Sigmoid colon (tissue), 7 donors: ENCODE measurements around the gene PVALB. TPM values are rescaled to one million over a fixed set of nuclear protein-coding genes. Genes with fewer than 3 reads are reported as not detected.

Source experiments
- DNase-seq: peaks from one replicate; pipeline ENCODE4 v3.0.0-alpha.2; 2019
- H3K27ac ChIP-seq, 4 donors: fragments of 200-600 bp; sonication (generic); one replicate each; pipeline ENCODE4 v1.5.1; 2016 to 2019; ENCODE audit warnings: mild to moderate bottlenecking in 1 of 4
- H3K27me3 ChIP-seq, 3 donors: fragments of 200-600 bp; sonication (generic); one replicate each; pipeline ENCODE4 v1.5.1; 2019; ENCODE audit warnings: mild to moderate bottlenecking in 1 of 3
- H3K36me3 ChIP-seq, 4 donors: fragments of 200-600 bp; sonication (generic); one replicate each; pipeline ENCODE4 v1.5.1; 2016 to 2019
- H3K4me1 ChIP-seq, 4 donors: fragments of 200-600 bp; sonication (generic); one replicate each; pipeline ENCODE4 v1.5.1; 2017 to 2019
- H3K4me3 ChIP-seq, 4 donors: fragments of 200-600 bp; sonication (generic); one replicate each; pipeline ENCODE4 v1.5.1; 2017 to 2019; ENCODE audit warnings: mild to moderate bottlenecking in 2 of 4, moderate library complexity in 1 of 4
- H3K9me3 ChIP-seq, 4 donors: fragments of 200-600 bp in 3 of 4; sonication (generic) in 3 of 4; one replicate each; pipeline versions ENCODE4 v1.5.1 to v1.6.1; 2013 to 2019
- CTCF ChIP-seq, 4 experiments: fragments of 450-650 bp in 3 of 4; fragments of 200-600 bp in 1 of 4; IDR thresholded peaks; one replicate each; pipeline ENCODE4 v1.5.1; 2016 to 2019; ENCODE audit warnings: antibody characterized with exemption in 4 of 4, mild to moderate bottlenecking in 3 of 4, moderate library complexity in 2 of 4
- EP300 ChIP-seq, 4 donors: sonication (generic); formaldehyde crosslinking; IDR thresholded peaks; one replicate each; pipeline ENCODE4 v1.6.1; 2017; ENCODE audit warnings: antibody characterized with exemption in 4 of 4
- POLR2A ChIP-seq, 2 donors: fragments of 450-650 bp; IDR thresholded peaks; one replicate each; pipeline ENCODE4 v1.6.1; 2016; ENCODE audit warnings: antibody characterized with exemption in 2 of 2, mild to moderate bottlenecking in 2 of 2, moderate library complexity in 2 of 2
- POLR2AphosphoS5 ChIP-seq, 4 donors: sonication (generic); formaldehyde crosslinking; IDR thresholded peaks; one replicate each; pipeline ENCODE4 v1.6.1; 2017; ENCODE audit warnings: antibody characterized with exemption in 4 of 4
- WGBS, 2 donors: extraction: QIAGEN DNeasy Blood & Tissue Kit; methylation state at CpG; one replicate each; pipeline ENCODE4 v1.1.7; 2013; 5-methylcytosine and 5-hydroxymethylcytosine counted together
- intact Hi-C: fragments of 100-400 bp; cut with DNase I; formaldehyde crosslinking; loops from one replicate; pipeline ENCODE4 v1.15.1; 2023
- polyA plus RNA-seq, 3 donors: library from polyadenylated mRNA; stranded (reverse); fragments of 200-250 nt; gene quantifications; one replicate each; pipeline ENCODE4 v1.2.3, GENCODE V29; 2013
- total RNA-seq, 4 donors: library from RNA; depleted of rRNA; stranded (reverse); fragments of >200 nt; gene quantifications; one replicate each; pipeline ENCODE4 v1.1.0, GENCODE V29; 2016
- donor health status: healthy with polysubstance abuse.
- donor health status: Bipolar disorder and iron deficiency.
- donor health status: healthy.

PVALB gene
- total and polyA plus RNA-seq, 7 donors = not detected

- peaks cover 0 to 50% (median 37%) of the 10 kb centered on the region in 4 donors for H3K4me1 ChIP-seq
- H3K36me3 ChIP-seq = peaks cover 0 to 16% (median 0%) of the 10 kb centered on the region in 4 donors
- H3K4me3 ChIP-seq = no peak overlapping the region
- H3K27ac ChIP-seq = peak overlapping the region; percentile 67 to 80 (median 73)
- no peaks in the 10 kb centered on the region for H3K27me3 ChIP-seq
- TF ChIP-seq POLR2AphosphoS5 (IDR thresholded peaks at IDR 0.05) (peak; percentile 54 to 86 (median 82)), EP300 (IDR thresholded peaks at IDR 0.05) (peak in 2 of 4 donors; percentile 71 to 88), CTCF (IDR thresholded peaks at IDR 0.05) (no peak)
- no peaks in the 10 kb centered on the region for H3K9me3 ChIP-seq
- intact Hi-C loops = no loop called here
- WGBS, 2 donors = 83 to 89% methylated on average over 17 of the region's 17 CpGs
- peak; percentile 95 for DNase-seq
Observed at GRCh38 chr22:36762687-36763260, 54.1 kb downstream of the PVALB start.

GRCh38 chr22:36761553-36762240 lies 55.1 kb downstream of the PVALB start:
- H3K9me3 ChIP-seq = no peaks in the 10 kb centered on the region
- H3K4me3 ChIP-seq = no peak overlapping the region
- peaks cover 0 to 8% (median 0%) of the 10 kb centered on the region in 4 donors for H3K36me3 ChIP-seq
- no peak for TF ChIP-seq POLR2AphosphoS5 (IDR thresholded peaks at IDR 0.05)
- no peak for TF ChIP-seq CTCF (IDR thresholded peaks at IDR 0.05)
- no peak for TF ChIP-seq POLR2A (IDR thresholded peaks at IDR 0.05)
- no peak for TF ChIP-seq EP300 (IDR thresholded peaks at IDR 0.05)
- H3K4me1 ChIP-seq = peaks cover 0 to 56% (median 37%) of the 10 kb centered on the region in 4 donors
- peak overlapping the region in 3 of 4 donors; percentile 67 to 80 (median 79) for H3K27ac ChIP-seq
- peak; percentile 46 for DNase-seq
- H3K27me3 ChIP-seq = no peaks in the 10 kb centered on the region
- WGBS, 2 donors = 53 to 88% methylated on average over 10 of the region's 10 CpGs
- intact Hi-C loops = no loop called here

- TF ChIP-seq CTCF (IDR thresholded peaks at IDR 0.05) (no peak), POLR2A (IDR thresholded peaks at IDR 0.05) (no peak), POLR2AphosphoS5 (IDR thresholded peaks at IDR 0.05) (no peak), EP300 (IDR thresholded peaks at IDR 0.05) (no peak)
- DNase-seq = peak; percentile 64
- intact Hi-C loops = no loop called here
- Histone ChIP-seq H3K36me3 (peaks cover 0 to 6% (median 0%) of the 10 kb centered on the region in 4 donors), H3K9me3 (no peaks in the 10 kb centered on the region), H3K4me1 (peaks cover 0 to 53% (median 37%) of the 10 kb centered on the region in 4 donors), H3K27me3 (peaks cover 0 to 5% (median 3%) of the 10 kb centered on the region in 3 donors), H3K4me3 (no peak overlapping the region), H3K27ac (peak overlapping the region in 2 of 4 donors; percentile 20 to 31)
- WGBS, 2 donors = 70 to 81% methylated on average over 11 of the region's 11 CpGs
Observed at GRCh38 chr22:36760786-36761185, 56.0 kb downstream of the PVALB start.

- H3K27me3 ChIP-seq = peaks cover 1 to 16% (median 3%) of the 10 kb centered on the region in 3 donors
- intact Hi-C loops = loop anchor here (5.0 kb wide), 1 partner anchor 218 kb away; no protein-coding TSS in a partner anchor
- H3K4me3 ChIP-seq = no peak overlapping the region
- no peaks in the 10 kb centered on the region for H3K36me3 ChIP-seq
- no peaks in the 10 kb centered on the region for H3K9me3 ChIP-seq
- H3K4me1 ChIP-seq = peaks cover 0 to 46% (median 37%) of the 10 kb centered on the region in 4 donors
- DNase-seq = peak; percentile 48
- TF ChIP-seq EP300 (IDR thresholded peaks at IDR 0.05) = no peak
- TF ChIP-seq CTCF (IDR thresholded peaks at IDR 0.05) = no peak
- WGBS, 2 donors = 89 to 91% methylated on average over 19 of the region's 19 CpGs
- H3K27ac ChIP-seq = no peak overlapping the region
Observed at GRCh38 chr22:36759481-36760159, 57.2 kb downstream of the PVALB start.
